Kidney (tissue), 14 donors: ENCODE data around the gene PARPBP. TPM values are rescaled to one million over a fixed set of nuclear protein-coding genes. Genes with fewer than 3 reads are reported as not detected.

Source experiments
- DNase-seq, 5 donors: peaks; one replicate each; pipeline ENCODE4 v3.0.0-alpha.2; 2013 to 2020
- FAIRE-seq: peaks from 2 replicates; lab custom pipeline; 2012; peaks lifted over from hg19 to GRCh38; lab: Jason Lieb, UNC
- H3K27ac ChIP-seq, 2 donors: one replicate each; pipeline ENCODE4 v1.7.0; 2013; ENCODE audit warnings: low read depth in 2 of 2, low read length in 2 of 2, inconsistent platforms in 1 of 2
- H3K27me3 ChIP-seq: one replicate; pipeline ENCODE4 v1.7.1; 2013; ENCODE audit warnings: low read length, inconsistent platforms; ENCODE audit not compliant: control insufficient read depth, insufficient read depth
- H3K36me3 ChIP-seq, 3 donors: one replicate each; pipeline versions ENCODE4 v1.7.0 to v1.7.1; 2013; ENCODE audit warnings: low read length in 3 of 3, control low read depth in 1 of 3, inconsistent platforms in 1 of 3; ENCODE audit not compliant: insufficient read depth in 3 of 3, control insufficient read depth in 2 of 3
- H3K4me1 ChIP-seq, 3 donors: one replicate each; pipeline versions ENCODE4 v1.7.0 to v1.7.1; 2013; ENCODE audit warnings: low read length in 3 of 3, inconsistent platforms in 1 of 3, low read depth in 1 of 3; ENCODE audit not compliant: control insufficient read depth in 2 of 3, insufficient read depth in 2 of 3
- H3K4me3 ChIP-seq, 3 donors: one replicate each; pipeline versions ENCODE4 v1.7.0 to v1.8.1; 2013; ENCODE audit warnings: low read length in 3 of 3, control low read depth in 1 of 3, inconsistent platforms in 1 of 3
- H3K9ac ChIP-seq, 3 donors: one replicate each; pipeline versions ENCODE4 v1.7.0 to v1.7.1; 2013; ENCODE audit warnings: low read length in 3 of 3, control low read depth in 1 of 3, inconsistent platforms in 1 of 3
- H3K9me3 ChIP-seq, 3 donors: one replicate each; pipeline versions ENCODE4 v1.7.0 to v1.7.1; 2013; ENCODE audit warnings: low read length in 3 of 3, control low read depth in 1 of 3, inconsistent platforms in 1 of 3; ENCODE audit not compliant: control insufficient read depth in 2 of 3, insufficient read depth in 1 of 3
- intact Hi-C: fragments of 100-400 bp; cut with DNase I; formaldehyde crosslinking; loops from one replicate; pipeline ENCODE4 v1.11.1; 2022
- polyA plus RNA-seq: library from polyadenylated mRNA; stranded (reverse); fragments of 350-450 nt; fragmentation: Illumina TruSeq; extraction: RNeasy Lipid Tissue Mini Kit (QIAGEN cat#74804); gene quantifications from one replicate; pipeline ENCODE4 v1.2.3, GENCODE V29; 2014; ENCODE audit warnings: low read depth, low replicate concordance; ENCODE audit not compliant: insufficient read depth
- total RNA-seq: library from RNA; stranded (reverse); fragmentation: NEBNext Ultra II Directional; extraction: Animal tissue kit (Norgen Biotek cat#: 25700); gene quantifications from one replicate; pipeline ENCODE4 v1.2.1, GENCODE V29; 2021
- TF ChIP-seq, protein P1 (sequence below): IDR thresholded peaks from 3 replicates; pipeline ENCODE4 v1.5.1; 2012; ENCODE audit warnings: mild to moderate bottlenecking, moderate library complexity, borderline replicate concordance; ENCODE audit not compliant: insufficient read depth; ENCODE audit errors: extremely low read depth
- donor health status: control.
- donor health status: control.
- donor health status: control.
- donor health status: control.
- donor health status: control.
- donor health status: DM: yes; HTN: yes; CAD: no.
- donor health status: Normal renal cell carcinoma (clear cell type).

Gene PARPBP
- total and polyA plus RNA-seq, 2 donors from 2014 or later: 1.1 to 2.8 TPM

- Histone ChIP-seq H3K36me3 (no peaks in the 10 kb centered on the region), H3K4me3 (no peak overlapping the region), H3K9ac (no peak overlapping the region), H3K27me3 (no peaks in the 10 kb centered on the region), H3K4me1 (no peaks in the 10 kb centered on the region), H3K9me3 (no peaks in the 10 kb centered on the region), H3K27ac (no peak overlapping the region)
- DNase-seq (no peak), FAIRE-seq (no peak)
- TF ChIP-seq, protein P1, sequence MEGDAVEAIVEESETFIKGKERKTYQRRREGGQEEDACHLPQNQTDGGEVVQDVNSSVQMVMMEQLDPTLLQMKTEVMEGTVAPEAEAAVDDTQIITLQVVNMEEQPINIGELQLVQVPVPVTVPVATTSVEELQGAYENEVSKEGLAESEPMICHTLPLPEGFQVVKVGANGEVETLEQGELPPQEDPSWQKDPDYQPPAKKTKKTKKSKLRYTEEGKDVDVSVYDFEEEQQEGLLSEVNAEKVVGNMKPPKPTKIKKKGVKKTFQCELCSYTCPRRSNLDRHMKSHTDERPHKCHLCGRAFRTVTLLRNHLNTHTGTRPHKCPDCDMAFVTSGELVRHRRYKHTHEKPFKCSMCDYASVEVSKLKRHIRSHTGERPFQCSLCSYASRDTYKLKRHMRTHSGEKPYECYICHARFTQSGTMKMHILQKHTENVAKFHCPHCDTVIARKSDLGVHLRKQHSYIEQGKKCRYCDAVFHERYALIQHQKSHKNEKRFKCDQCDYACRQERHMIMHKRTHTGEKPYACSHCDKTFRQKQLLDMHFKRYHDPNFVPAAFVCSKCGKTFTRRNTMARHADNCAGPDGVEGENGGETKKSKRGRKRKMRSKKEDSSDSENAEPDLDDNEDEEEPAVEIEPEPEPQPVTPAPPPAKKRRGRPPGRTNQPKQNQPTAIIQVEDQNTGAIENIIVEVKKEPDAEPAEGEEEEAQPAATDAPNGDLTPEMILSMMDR: no peak
- intact Hi-C loops: no loop called here
These were observed 62.7 kb downstream of the PARPBP start for GRCh38 chr12:102182635-102183034.

DNA sequence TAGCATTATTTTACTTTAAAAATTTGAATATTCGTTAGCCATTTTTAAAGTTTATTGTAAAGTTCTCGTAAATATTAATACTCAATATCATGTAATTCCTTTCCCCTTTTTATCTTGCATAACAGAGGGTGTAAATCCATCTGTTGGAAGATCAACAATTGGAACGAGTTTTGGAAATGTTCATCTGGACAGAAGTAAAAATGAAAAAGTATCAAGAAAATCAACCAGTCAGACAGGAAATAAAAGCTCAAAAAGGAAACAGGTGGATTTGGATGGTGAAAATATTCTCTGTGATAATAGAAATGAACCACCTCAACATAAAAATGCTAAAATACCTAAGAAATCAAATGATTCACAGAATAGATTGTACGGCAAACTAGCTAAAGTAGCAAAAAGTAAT lies 75.8 kb downstream of the PARPBP start:
- no peak for FAIRE-seq
- Histone ChIP-seq H3K4me3 (no peak overlapping the region), H3K4me1 (no peaks in the 10 kb centered on the region), H3K27ac (no peak overlapping the region), H3K36me3 (no peaks in the 10 kb centered on the region), H3K9me3 (no peaks in the 10 kb centered on the region), H3K9ac (no peak overlapping the region), H3K27me3 (no peaks in the 10 kb centered on the region)
- TF ChIP-seq, protein P1: no peak
- no peak for DNase-seq
- intact Hi-C loops: no loop called here

DNA sequence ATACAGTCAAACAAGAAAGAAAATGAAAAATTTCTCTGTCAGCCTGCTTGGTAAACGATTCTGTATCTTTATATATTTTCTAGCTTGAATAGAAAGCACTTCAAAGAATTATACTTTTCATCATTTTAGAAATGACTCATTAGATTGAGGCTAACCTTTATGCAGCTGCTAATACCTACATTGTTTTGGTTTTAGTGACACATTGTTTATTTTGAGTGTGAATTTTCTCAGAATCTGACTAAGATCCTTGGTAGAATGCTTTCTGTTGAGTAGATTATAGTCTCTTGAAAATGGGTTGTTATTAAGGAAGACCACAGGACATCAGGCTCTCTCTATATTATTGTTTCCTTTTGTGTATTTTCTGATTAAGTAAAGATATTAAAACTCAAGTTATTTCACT lies 77.8 kb downstream of the PARPBP start, which contains the start of gene PMCH:
Gene PMCH, minus strand, starts transcription at position 45 of the 400 bp plus-strand sequence. CDS start 63 bp downstream, outside the sequence.
- DNase-seq (no peak), FAIRE-seq (no peak)
- intact Hi-C loops: no loop called here
- Histone ChIP-seq H3K27me3 (no peaks in the 10 kb centered on the region), H3K36me3 (no peaks in the 10 kb centered on the region), H3K9me3 (no peaks in the 10 kb centered on the region), H3K4me1 (no peaks in the 10 kb centered on the region), H3K4me3 (no peak within 1 kb of the TSS), H3K9ac (no peak within 1 kb of the TSS), H3K27ac (no peak within 1 kb of the TSS)
- TF ChIP-seq, protein P1: no peak
